Subcutaneous adipose tissue (tissue), 4 donors: Measurements from ENCODE around the gene XPO1. TPM values are rescaled to one million over a fixed set of nuclear protein-coding genes. Genes with fewer than 3 reads are reported as not detected.

Experiments
- CTCF ChIP-seq: fragments of 450-650 bp; IDR thresholded peaks from one replicate; pipeline ENCODE4 v1.5.1; 2016; ENCODE audit warnings: low read depth, mild to moderate bottlenecking, control low read depth, antibody characterized with exemption, moderate library complexity
- total RNA-seq, 4 donors: library from RNA; depleted of rRNA; stranded (reverse); fragments of >200 nt; gene quantifications; one replicate each; pipeline ENCODE4 v1.1.0, GENCODE V29; 2016

The XPO1 gene
- total RNA-seq, 4 donors from 2014 or later, result 96.1 to 139 (median 121) TPM

GRCh38 chr2:61456746-61457420, 81.3 kb downstream of the XPO1 start:
- no peak for TF ChIP-seq CTCF

GRCh38 chr2:61456070-61456745, 81.9 kb downstream of the XPO1 start:
- no peak for TF ChIP-seq CTCF

- TF ChIP-seq CTCF, result no peak
Measured at GRCh38 chr2:61454383-61454782, 83.8 kb downstream of the XPO1 start.

- TF ChIP-seq CTCF, result no peak
Measured at GRCh38 chr2:61452392-61452791, 85.8 kb downstream of the XPO1 start.

GRCh38 chr2:61451178-61451577, 87.0 kb downstream of the XPO1 start:
- TF ChIP-seq CTCF, result no peak

- TF ChIP-seq CTCF, result no peak
Measured at GRCh38 chr2:61450144-61450543, 88.0 kb downstream of the XPO1 start.

GRCh38 chr2:61448229-61448628, 89.9 kb downstream of the XPO1 start:
- no peak for TF ChIP-seq CTCF
